ENCODE measurements around the gene TMPRSS11E.

DNA sequence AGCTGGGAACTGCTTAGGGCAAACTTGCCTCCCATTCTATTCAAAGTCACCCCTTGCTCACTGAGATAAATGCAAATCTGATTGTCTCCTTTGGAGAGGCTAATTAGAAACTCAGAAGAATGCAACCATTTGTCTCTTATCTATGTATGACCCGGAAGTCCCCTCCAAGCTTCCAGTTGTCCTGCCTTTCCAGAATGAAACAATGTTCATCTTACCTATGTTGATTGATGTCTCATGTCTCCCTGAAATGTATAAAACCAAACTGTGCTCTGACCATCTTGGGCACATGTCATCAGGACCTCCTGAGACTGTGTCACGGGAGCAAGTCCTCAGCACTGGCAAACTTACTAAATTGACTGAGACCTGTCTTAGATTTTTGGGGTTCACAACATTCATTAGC lies 37.1 kb upstream of the TMPRSS11E start:
- TF ChIP-seq, protein P1, sequence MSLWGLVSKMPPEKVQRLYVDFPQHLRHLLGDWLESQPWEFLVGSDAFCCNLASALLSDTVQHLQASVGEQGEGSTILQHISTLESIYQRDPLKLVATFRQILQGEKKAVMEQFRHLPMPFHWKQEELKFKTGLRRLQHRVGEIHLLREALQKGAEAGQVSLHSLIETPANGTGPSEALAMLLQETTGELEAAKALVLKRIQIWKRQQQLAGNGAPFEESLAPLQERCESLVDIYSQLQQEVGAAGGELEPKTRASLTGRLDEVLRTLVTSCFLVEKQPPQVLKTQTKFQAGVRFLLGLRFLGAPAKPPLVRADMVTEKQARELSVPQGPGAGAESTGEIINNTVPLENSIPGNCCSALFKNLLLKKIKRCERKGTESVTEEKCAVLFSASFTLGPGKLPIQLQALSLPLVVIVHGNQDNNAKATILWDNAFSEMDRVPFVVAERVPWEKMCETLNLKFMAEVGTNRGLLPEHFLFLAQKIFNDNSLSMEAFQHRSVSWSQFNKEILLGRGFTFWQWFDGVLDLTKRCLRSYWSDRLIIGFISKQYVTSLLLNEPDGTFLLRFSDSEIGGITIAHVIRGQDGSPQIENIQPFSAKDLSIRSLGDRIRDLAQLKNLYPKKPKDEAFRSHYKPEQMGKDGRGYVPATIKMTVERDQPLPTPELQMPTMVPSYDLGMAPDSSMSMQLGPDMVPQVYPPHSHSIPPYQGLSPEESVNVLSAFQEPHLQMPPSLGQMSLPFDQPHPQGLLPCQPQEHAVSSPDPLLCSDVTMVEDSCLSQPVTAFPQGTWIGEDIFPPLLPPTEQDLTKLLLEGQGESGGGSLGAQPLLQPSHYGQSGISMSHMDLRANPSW (CRISPR knock-in tag; conservative IDR thresholded peaks at IDR 0.05; ENCODE audit: low read depth), result no peak
- no peak for TF ChIP-seq CTCF (IDR thresholded peaks at IDR 0.05)
- TF ChIP-seq USF1 (CRISPR knock-in tag; IDR thresholded peaks at IDR 0.05), result no peak
- TF ChIP-seq ESRRA (CRISPR knock-in tag; IDR thresholded peaks at IDR 0.05; ENCODE audit: borderline replicate concordance), result no peak
- no peak for TF ChIP-seq ZNF138 (CRISPR knock-in tag; conservative IDR thresholded peaks at IDR 0.05)
- no peak for TF ChIP-seq ZNF121 (CRISPR knock-in tag; IDR thresholded peaks at IDR 0.05)
- TF ChIP-seq MYBL2 (CRISPR knock-in tag; IDR thresholded peaks at IDR 0.05), result no peak
- TF ChIP-seq PRRX2 (CRISPR knock-in tag; IDR thresholded peaks at IDR 0.05), result 0 out of 2 replicates have a peak, but pooled peaks have one; percentile 60
- TF ChIP-seq, protein P2, sequence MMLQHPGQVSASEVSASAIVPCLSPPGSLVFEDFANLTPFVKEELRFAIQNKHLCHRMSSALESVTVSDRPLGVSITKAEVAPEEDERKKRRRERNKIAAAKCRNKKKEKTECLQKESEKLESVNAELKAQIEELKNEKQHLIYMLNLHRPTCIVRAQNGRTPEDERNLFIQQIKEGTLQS (CRISPR knock-in tag; conservative IDR thresholded peaks at IDR 0.05), result no peak
- TF ChIP-seq, protein P3, sequence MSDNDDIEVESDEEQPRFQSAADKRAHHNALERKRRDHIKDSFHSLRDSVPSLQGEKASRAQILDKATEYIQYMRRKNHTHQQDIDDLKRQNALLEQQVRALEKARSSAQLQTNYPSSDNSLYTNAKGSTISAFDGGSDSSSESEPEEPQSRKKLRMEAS (CRISPR knock-in tag; IDR thresholded peaks at IDR 0.05), result 0 out of 2 replicates have a peak, but pooled peaks have one; percentile 49
- TF ChIP-seq NR3C1 (CRISPR knock-in tag; conservative IDR thresholded peaks at IDR 0.05; ENCODE audit: low read depth), result no peak
- TF ChIP-seq USF2 (CRISPR knock-in tag; IDR thresholded peaks at IDR 0.05), result no peak
- no peak for TF ChIP-seq ARID4B (CRISPR knock-in tag; IDR thresholded peaks at IDR 0.05; ENCODE audit: borderline replicate concordance)
